Stimulated activated CD4-positive, alpha-beta T cell treated with anti-CD3 and anti-CD28 coated beads, Interleukin-2, amount 100 ng/mL, for 24 hours (primary cell): ENCODE results near the gene JMJD4.
"Not testable (repeated sequence)": the region's sequence is repeated elsewhere in the genome, so short reads cannot be mapped to it uniquely, and the experiment has no call there.

Source experiments
- DNase-seq, 2 donors: peaks; one replicate each; pipeline ENCODE4 v3.0.0-alpha.2; 2020

JMJD4 gene

GRCh38 chr1:227730630-227731151, 4.4 kb downstream of the JMJD4 start:
- DNase-seq: no peak

GRCh38 chr1:227729881-227730629, 5.0 kb downstream of the JMJD4 start:
- DNase-seq: peak; percentile 58 to 61

GRCh38 chr1:227729144-227729880, 5.8 kb downstream of the JMJD4 start:
- DNase-seq: no peak

- DNase-seq: no peak
Observed at GRCh38 chr1:227728892-227729143, 6.3 kb downstream of the JMJD4 start.

- peak; percentile 72 to 80 for DNase-seq
Observed at GRCh38 chr1:227728059-227728891, 6.8 kb downstream of the JMJD4 start.

GRCh38 chr1:227726924-227727599, 8.0 kb downstream of the JMJD4 start:
- no peak for DNase-seq

GRCh38 chr1:227726318-227726717, 8.8 kb downstream of the JMJD4 start:
- no peak for DNase-seq

- DNase-seq: no peak
Observed at GRCh38 chr1:227725046-227725445, 10.1 kb downstream of the JMJD4 start.

- no peak for DNase-seq
Observed at GRCh38 chr1:227723474-227723873, 11.6 kb downstream of the JMJD4 start.

GRCh38 chr1:227718932-227719331, 16.2 kb downstream of the JMJD4 start:
- no peak for DNase-seq

- DNase-seq: no peak
Observed at GRCh38 chr1:227712648-227713047, 22.5 kb downstream of the JMJD4 start.

GRCh38 chr1:227710474-227710873, 24.6 kb downstream of the JMJD4 start:
- DNase-seq: not testable (repeated sequence)

GRCh38 chr1:227709451-227709850, 25.7 kb downstream of the JMJD4 start:
- DNase-seq: no peak

- no peak for DNase-seq
Observed at GRCh38 chr1:227707846-227708245, 27.3 kb downstream of the JMJD4 start.

- not testable (repeated sequence) for DNase-seq
Observed at GRCh38 chr1:227701631-227702030, 33.5 kb downstream of the JMJD4 start.

GRCh38 chr1:227697321-227697864, 37.7 kb downstream of the JMJD4 start:
- no peak for DNase-seq

- no peak for DNase-seq
Observed at GRCh38 chr1:227685807-227686206, 49.3 kb downstream of the JMJD4 start.
